ENCODE data around the gene MRPL2. TPM values are rescaled to one million over a fixed set of nuclear protein-coding genes. Genes with fewer than 3 reads are reported as not detected.
A peak's percentile ranks its signal among the peaks of the same experiment; 100 is the strongest.

Gene MRPL2
- total and polyA plus RNA-seq, 2 of the 8 experiments (the other 6 are each of a cell fraction or from before 2014, with no cell fraction given), result 58.7 to 99.9 TPM

- TF ChIP-seq ATF2 (IDR thresholded peaks at IDR 0.05; ENCODE audit: low read length) (no peak), KDM4A (IDR thresholded peaks at IDR 0.05; ENCODE audit: low read depth, low read length, severe bottlenecking) (peak; percentile 75), PHF8 (conservative IDR thresholded peaks at IDR 0.05; ENCODE audit: low read depth, low read length) (peak; percentile 44), POLR2A (IDR thresholded peaks at IDR 0.05; ENCODE audit: control extremely low read depth in 1 of 2, low read depth in 2 of 2, low read length in 2 of 2) (peak in 1 of 2 experiments; percentile 23; a peak in 2 of 3 replicates), SAP30 (IDR thresholded peaks at IDR 0.05; ENCODE audit: insufficient read depth, insufficient replicate concordance, low read length) (peak; percentile 81), BRCA1 (IDR thresholded peaks at IDR 0.05; ENCODE audit: low read depth, low read length) (no peak), RBBP5 (IDR thresholded peaks at IDR 0.05; ENCODE audit: borderline replicate concordance, low read depth, low read length) (peak; percentile 80; the same call in 1 of the 2 replicates), HDAC2 (IDR thresholded peaks at IDR 0.05; ENCODE audit: borderline replicate concordance in 1 of 2, low read depth in 2 of 2, low read length in 2 of 2) (0 out of 4 replicates have a peak, but pooled peaks of 1 of the 2 experiments have one; percentile 61), SIN3A (conservative IDR thresholded peaks at IDR 0.05 in 1 of 2, IDR thresholded peaks at IDR 0.05 in 1 of 2; ENCODE audit: low read depth in 1 of 2, low read length in 2 of 2) (peak in 1 of 2 experiments; percentile 73; a peak in 2 of 4 replicates), SP1 (IDR thresholded peaks at IDR 0.05; ENCODE audit: low read depth, low read length) (peak; percentile 97), TAF1 (IDR thresholded peaks at IDR 0.05; ENCODE audit: low read depth, low read length) (peak; percentile 71), EP300 (IDR thresholded peaks at IDR 0.05; ENCODE audit: borderline replicate concordance in 1 of 2, low read depth in 2 of 2, low read length in 2 of 2) (0 out of 3 replicates have a peak, but pooled peaks of 1 of the 2 experiments have one; percentile 6), POU5F1 (IDR thresholded peaks at IDR 0.05; ENCODE audit: low read depth, low read length) (no peak), CREB1 (IDR thresholded peaks at IDR 0.05) (peak; percentile 50), JUN (IDR thresholded peaks at IDR 0.05; ENCODE audit: low read depth, low read length) (peak; percentile 62; the same call in 1 of the 2 replicates), JUND (IDR thresholded peaks at IDR 0.05; ENCODE audit: low read length) (peak; percentile 75; the same call in 1 of the 2 replicates)
These were observed 17.5 kb upstream of the MRPL2 start (continued) for GRCh38 chr6:43076464-43077332.
